Measurements from ENCODE around the gene LMF2. TPM values are rescaled to one million over a fixed set of nuclear protein-coding genes. Genes with fewer than 3 reads are reported as not detected.

LMF2 gene
- total RNA-seq, 6 experiments from 2014 or later, result 110 to 133 (median 118) TPM

DNA sequence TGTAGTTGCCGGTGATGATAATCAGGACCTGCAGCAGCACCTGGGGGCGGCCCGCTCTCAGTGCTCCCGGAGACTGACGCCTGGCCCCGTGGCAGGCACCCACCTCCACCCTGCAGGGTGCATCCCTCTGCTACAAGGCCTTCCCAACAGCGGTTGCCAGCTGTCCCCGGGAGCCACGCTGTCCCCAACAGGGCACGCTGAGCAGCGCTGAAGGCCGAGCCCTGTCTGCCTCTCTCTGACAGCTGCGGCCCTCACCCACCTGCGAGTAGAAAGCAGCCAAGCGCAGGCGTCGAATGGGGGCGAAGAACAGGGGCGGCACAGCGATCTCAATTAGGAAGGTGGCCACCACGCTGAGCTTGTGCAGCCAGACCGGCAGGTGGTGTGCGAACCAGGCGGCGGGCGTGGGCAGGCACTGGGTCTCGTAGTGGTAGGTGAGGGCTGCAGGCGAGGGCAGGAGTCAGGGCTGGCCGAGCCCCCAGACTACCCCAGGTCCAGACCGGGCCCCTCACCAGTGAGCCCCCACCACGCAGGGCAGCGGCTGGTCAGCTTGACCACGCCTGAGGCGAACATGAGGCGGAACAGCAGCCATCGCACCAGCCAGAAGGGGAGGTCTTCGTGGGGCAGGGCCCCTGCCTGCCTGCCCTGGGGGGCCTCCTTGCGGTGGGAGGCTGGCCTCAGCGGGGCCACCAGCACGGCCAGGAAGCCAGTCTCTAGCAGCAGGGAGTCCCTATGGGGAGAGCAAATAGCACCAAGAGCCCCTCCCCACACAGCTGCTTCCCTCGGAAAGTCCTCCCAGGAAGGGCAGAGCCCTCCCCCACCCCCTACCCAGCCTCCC lies 1.5 kb downstream of the LMF2 start:
- DNase-seq, result no peak
- H3K36me3 Mint-ChIP-seq (ENCODE audit: low read depth), result no peaks in the 10 kb centered on the region
- peak overlapping the region; percentile 95 for H3K4me3 Mint-ChIP-seq
- H3K27ac Mint-ChIP-seq, result no peak overlapping the region
- TF ChIP-seq, protein P1, sequence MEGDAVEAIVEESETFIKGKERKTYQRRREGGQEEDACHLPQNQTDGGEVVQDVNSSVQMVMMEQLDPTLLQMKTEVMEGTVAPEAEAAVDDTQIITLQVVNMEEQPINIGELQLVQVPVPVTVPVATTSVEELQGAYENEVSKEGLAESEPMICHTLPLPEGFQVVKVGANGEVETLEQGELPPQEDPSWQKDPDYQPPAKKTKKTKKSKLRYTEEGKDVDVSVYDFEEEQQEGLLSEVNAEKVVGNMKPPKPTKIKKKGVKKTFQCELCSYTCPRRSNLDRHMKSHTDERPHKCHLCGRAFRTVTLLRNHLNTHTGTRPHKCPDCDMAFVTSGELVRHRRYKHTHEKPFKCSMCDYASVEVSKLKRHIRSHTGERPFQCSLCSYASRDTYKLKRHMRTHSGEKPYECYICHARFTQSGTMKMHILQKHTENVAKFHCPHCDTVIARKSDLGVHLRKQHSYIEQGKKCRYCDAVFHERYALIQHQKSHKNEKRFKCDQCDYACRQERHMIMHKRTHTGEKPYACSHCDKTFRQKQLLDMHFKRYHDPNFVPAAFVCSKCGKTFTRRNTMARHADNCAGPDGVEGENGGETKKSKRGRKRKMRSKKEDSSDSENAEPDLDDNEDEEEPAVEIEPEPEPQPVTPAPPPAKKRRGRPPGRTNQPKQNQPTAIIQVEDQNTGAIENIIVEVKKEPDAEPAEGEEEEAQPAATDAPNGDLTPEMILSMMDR (IDR thresholded peaks at IDR 0.05), result no peak
- H3K9me3 Mint-ChIP-seq, result no peaks in the 10 kb centered on the region
- peaks cover 12% of the 10 kb centered on the region for H3K4me1 Mint-ChIP-seq (ENCODE audit: low read depth)
- H3K27me3 Mint-ChIP-seq (ENCODE audit: insufficient read depth), result no peaks in the 10 kb centered on the region

DNA sequence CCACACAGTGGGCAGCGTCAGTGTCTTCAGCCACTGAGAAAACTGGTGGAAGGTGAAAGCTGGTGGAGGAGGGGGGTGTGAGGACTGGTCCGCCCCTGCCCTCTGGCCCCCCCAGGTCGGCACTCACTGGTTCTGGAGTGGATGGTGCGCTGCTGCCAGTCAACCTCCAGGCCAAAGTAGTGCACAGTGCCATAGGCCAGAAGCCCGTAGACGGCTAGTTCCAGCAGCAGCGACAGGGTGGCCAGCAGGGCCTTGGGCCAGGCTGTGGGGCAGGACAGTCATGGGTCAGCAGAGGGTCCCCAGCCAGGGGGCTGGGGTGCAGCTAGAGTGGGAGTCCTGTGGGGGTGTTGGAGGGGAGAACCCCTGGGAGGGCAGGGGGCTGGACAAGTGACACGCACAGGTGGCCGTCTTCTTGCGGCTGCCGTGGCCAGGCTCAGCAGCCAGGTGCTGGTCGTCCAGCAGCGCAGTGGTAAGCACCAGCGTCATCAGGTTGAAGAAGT lies 2.2 kb downstream of the LMF2 start:
- H3K27me3 Mint-ChIP-seq (ENCODE audit: insufficient read depth), result no peaks in the 10 kb centered on the region
- no peak for DNase-seq
- no peaks in the 10 kb centered on the region for H3K9me3 Mint-ChIP-seq
- TF ChIP-seq, protein P1 (IDR thresholded peaks at IDR 0.05), result no peak
- H3K27ac Mint-ChIP-seq, result no peak overlapping the region
- peaks cover 12% of the 10 kb centered on the region for H3K4me1 Mint-ChIP-seq (ENCODE audit: low read depth)
- H3K4me3 Mint-ChIP-seq, result no peak overlapping the region
- no peaks in the 10 kb centered on the region for H3K36me3 Mint-ChIP-seq (ENCODE audit: low read depth)

DNA sequence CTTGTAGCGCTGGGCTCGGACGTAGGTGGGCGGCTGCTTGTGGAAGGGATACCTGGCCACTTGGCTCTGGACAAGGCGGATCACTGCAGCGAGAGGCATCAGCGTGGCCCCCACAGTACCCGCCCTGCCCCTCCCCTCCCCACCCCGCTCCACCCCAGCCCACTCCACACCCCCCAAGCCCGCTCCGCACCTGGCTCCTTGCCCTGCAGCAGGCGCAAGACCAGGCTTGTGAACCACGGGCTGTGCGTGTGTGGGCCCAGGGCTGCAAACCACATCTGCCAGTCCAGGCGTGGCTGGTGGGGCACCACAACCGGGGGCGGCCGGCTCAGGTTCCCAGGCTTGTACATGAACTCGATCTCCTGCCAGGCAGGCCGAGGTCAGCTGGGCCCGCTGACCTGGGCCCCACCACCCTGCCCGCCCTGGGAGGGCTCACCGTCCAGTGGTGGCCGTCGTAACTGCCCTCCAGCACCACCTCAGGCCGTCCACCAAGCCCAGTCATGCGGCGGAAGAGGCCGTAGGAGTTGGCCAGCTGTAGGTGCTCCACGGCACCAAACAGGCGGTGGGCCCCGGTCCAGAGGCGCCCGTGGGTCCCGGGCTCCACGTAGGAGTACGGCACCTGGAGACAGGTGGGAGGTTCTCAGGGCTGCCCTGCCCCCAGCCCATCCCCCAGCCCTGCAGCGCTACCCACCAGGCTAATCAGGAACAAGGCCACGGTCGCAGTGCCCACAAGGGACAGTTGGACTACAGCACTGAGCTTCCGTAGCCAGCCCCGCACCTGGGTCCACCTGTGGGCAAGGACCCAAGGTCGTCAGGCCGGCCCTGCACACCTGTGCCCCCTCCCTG lies 2.9 kb downstream of the LMF2 start:
- Mint-ChIP-seq H3K9me3 (no peaks in the 10 kb centered on the region), H3K4me3 (no peak overlapping the region), H3K27ac (no peak overlapping the region), H3K27me3 (ENCODE audit: insufficient read depth) (no peaks in the 10 kb centered on the region), H3K4me1 (ENCODE audit: low read depth) (peaks cover 9% of the 10 kb centered on the region), H3K36me3 (ENCODE audit: low read depth) (no peaks in the 10 kb centered on the region)
- DNase-seq, result no peak
- TF ChIP-seq, protein P1 (IDR thresholded peaks at IDR 0.05), result no peak

DNA sequence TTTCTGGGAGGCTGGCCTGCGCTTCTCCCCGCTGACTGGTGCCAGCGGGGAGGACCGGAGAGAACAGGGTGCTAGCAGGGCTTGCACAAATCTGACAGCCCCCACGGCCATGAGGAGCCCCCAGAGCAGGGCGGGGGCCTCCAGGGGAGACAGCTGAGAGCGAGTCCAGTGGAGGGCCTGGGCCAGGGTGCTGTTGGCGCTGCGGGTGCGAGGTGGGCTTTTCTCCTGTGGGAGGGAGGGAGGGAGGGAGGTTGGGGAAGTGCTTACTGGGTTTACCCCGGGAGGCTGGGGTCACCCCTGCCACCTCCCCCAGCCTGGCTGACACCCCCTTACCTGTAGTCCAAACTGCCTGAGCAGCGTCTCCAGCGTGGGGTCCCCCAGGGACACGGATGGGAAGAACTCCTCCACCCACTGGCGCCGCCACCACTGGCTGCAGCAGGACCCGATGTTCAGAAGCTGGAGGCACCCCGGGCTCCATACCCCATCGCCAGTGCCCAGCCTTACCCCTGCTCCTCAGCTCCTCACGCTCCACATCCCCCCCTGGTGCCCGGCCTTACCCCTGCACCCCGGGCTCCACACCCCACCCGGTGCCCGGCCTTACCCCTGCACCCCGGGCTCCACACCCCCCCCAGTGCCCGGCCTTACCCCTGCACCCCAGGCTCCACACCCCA lies 3.9 kb downstream of the LMF2 start:
- TF ChIP-seq, protein P1 (IDR thresholded peaks at IDR 0.05), result peak; percentile 36
- Mint-ChIP-seq H3K36me3 (ENCODE audit: low read depth) (no peaks in the 10 kb centered on the region), H3K9me3 (no peaks in the 10 kb centered on the region), H3K4me1 (ENCODE audit: low read depth) (peaks cover 3% of the 10 kb centered on the region; the same call in 1 of the 2 replicates), H3K27me3 (ENCODE audit: insufficient read depth) (no peaks in the 10 kb centered on the region), H3K4me3 (no peak overlapping the region), H3K27ac (no peak overlapping the region)
- DNase-seq, result no peak

Data from HFFc6 (cell line).